Mammary epithelial cell (primary cell): ENCODE data around the gene SMARCAL1.

Source experiments
- EZH2 ChIP-seq: IDR thresholded peaks from 2 replicates; pipeline ENCODE4 v1.6.1; 2012; ENCODE audit warnings: low read length, inconsistent platforms, borderline replicate concordance
- TF ChIP-seq, protein P1 (sequence below), 2 donors: IDR thresholded peaks in 1 of 2; conservative IDR thresholded peaks in 1 of 2; 2 replicates each; pipeline ENCODE4 v1.5.1; 2011 to 2012; ENCODE audit warnings: inconsistent platforms in 2 of 2, low read length in 2 of 2, mild to moderate bottlenecking in 2 of 2, control low read depth in 1 of 2, low read depth in 1 of 2; ENCODE audit not compliant: insufficient read depth in 1 of 2; ENCODE audit errors: extremely low read depth in 1 of 2

DNA sequence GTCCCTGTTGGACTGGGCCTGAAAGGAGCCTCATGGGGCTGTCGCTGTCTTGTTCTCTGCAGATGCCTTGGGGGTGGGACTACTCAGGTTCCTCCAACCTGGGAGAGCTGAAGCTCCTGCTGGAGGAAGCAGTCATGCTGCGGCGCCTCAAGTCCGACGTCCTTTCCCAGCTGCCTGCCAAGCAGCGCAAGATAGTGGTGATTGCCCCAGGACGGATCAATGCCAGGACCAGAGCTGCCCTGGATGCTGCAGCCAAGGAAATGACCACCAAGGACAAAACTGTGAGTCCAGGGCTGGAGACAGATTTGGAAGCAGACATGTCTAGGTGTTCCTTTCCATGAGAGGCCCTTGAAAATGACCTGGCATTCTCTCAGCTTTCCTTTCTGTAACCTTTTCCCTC is 38.5 kb downstream of the SMARCAL1 start:
- TF ChIP-seq, protein P1, sequence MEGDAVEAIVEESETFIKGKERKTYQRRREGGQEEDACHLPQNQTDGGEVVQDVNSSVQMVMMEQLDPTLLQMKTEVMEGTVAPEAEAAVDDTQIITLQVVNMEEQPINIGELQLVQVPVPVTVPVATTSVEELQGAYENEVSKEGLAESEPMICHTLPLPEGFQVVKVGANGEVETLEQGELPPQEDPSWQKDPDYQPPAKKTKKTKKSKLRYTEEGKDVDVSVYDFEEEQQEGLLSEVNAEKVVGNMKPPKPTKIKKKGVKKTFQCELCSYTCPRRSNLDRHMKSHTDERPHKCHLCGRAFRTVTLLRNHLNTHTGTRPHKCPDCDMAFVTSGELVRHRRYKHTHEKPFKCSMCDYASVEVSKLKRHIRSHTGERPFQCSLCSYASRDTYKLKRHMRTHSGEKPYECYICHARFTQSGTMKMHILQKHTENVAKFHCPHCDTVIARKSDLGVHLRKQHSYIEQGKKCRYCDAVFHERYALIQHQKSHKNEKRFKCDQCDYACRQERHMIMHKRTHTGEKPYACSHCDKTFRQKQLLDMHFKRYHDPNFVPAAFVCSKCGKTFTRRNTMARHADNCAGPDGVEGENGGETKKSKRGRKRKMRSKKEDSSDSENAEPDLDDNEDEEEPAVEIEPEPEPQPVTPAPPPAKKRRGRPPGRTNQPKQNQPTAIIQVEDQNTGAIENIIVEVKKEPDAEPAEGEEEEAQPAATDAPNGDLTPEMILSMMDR (conservative IDR thresholded peaks at IDR 0.05 in 1 of 2, IDR thresholded peaks at IDR 0.05 in 1 of 2; ENCODE audit: extremely low read depth in 1 of 2, insufficient read depth in 1 of 2, low read depth in 1 of 2, low read length in 2 of 2): no peak
- TF ChIP-seq EZH2: no peak
